OCI-LY1 (cell line): ENCODE data around the gene TTC6.

Source experiments
- H2AFZ ChIP-seq: fragments of 200-600 bp; sonication (generic), shearing (Covaris generic); 2 replicates; pipeline ENCODE4 v1.6.0; 2014; ENCODE audit warnings: antibody characterized with exemption, mild to moderate bottlenecking, low read length
- H3F3A ChIP-seq: fragments of 200-600 bp; sonication (generic), shearing (Covaris generic); 2 replicates; pipeline ENCODE4 v1.6.0; 2014; ENCODE audit warnings: mild to moderate bottlenecking, antibody characterized with exemption, low read length, moderate library complexity; ENCODE audit not compliant: insufficient read depth
- H3K27ac ChIP-seq: fragments of 200-600 bp; sonication (generic); 2 replicates; pipeline ENCODE4 v1.5.1; 2014; ENCODE audit warnings: low read length, mixed run types, mild to moderate bottlenecking, low read depth; ENCODE audit not compliant: poor library complexity, severe bottlenecking
- H3K27me3 ChIP-seq: fragments of 200-600 bp; sonication (generic); 2 replicates; pipeline ENCODE4 v1.6.0; 2014; ENCODE audit warnings: antibody characterized with exemption, mild to moderate bottlenecking, low read length, moderate library complexity; ENCODE audit not compliant: insufficient read depth
- H3K36me3 ChIP-seq: fragments of 200-600 bp; sonication (generic); 2 replicates; pipeline ENCODE4 v1.6.1; 2014; ENCODE audit warnings: mild to moderate bottlenecking, antibody characterized with exemption, low read length, moderate library complexity, mixed read lengths; ENCODE audit not compliant: insufficient read depth
- H3K4me1 ChIP-seq: fragments of 200-600 bp; sonication (generic); 2 replicates; pipeline ENCODE4 v1.5.1; 2014; ENCODE audit warnings: mild to moderate bottlenecking, low read length, moderate library complexity; ENCODE audit not compliant: insufficient read depth, severe bottlenecking
- H3K4me2 ChIP-seq: fragments of 200-600 bp; sonication (generic), shearing (Covaris generic); 2 replicates; pipeline ENCODE4 v1.6.1; 2014; ENCODE audit warnings: low read length
- H3K4me3 ChIP-seq: fragments of 200-600 bp; sonication (generic); 2 replicates; pipeline ENCODE4 v1.5.1; 2014; ENCODE audit warnings: low read length, low read depth, mild to moderate bottlenecking, mixed read lengths; ENCODE audit not compliant: poor library complexity, severe bottlenecking
- H3K79me2 ChIP-seq: fragments of 200-600 bp; shearing (Covaris generic); 2 replicates; pipeline ENCODE4 v1.6.1; 2016; ENCODE audit warnings: mixed run types, low read length, mixed read lengths; ENCODE audit not compliant: insufficient read depth
- H3K9ac ChIP-seq: fragments of 200-600 bp; sonication (generic), shearing (Covaris generic); 2 replicates; pipeline ENCODE4 v1.6.1; 2014; ENCODE audit warnings: mild to moderate bottlenecking, low read length, mixed read lengths
- H3K9me2 ChIP-seq: fragments of 200-600 bp; sonication (generic), shearing (Covaris generic); 2 replicates; pipeline ENCODE4 v1.6.1; 2014; ENCODE audit warnings: low read depth, mild to moderate bottlenecking, low read length, mixed read lengths
- H3K9me3 ChIP-seq: fragments of 200-600 bp; shearing (Covaris generic); 2 replicates; pipeline ENCODE4 v1.6.1; 2014; ENCODE audit warnings: low read length, mixed read lengths
- H4K20me1 ChIP-seq: fragments of 200-600 bp; sonication (generic), shearing (Covaris generic); 2 replicates; pipeline ENCODE4 v1.6.0; 2016; ENCODE audit warnings: mild to moderate bottlenecking, low read length; ENCODE audit not compliant: insufficient read depth
- EZH2 ChIP-seq: fragments of 200-600 bp; sonication (generic), shearing (Covaris generic); IDR thresholded peaks from 2 replicates; pipeline ENCODE4 v1.8.0; 2017; ENCODE audit warnings: borderline replicate concordance, mixed run types, mild to moderate bottlenecking, antibody characterized with exemption, low read length, moderate library complexity, mixed read lengths
- TF ChIP-seq, protein P1 (sequence below): fragments of 200-600 bp; sonication (generic), shearing (Covaris generic); IDR thresholded peaks from 2 replicates; pipeline ENCODE4 v1.5.1; 2017; ENCODE audit warnings: mild to moderate bottlenecking, antibody characterized with exemption, low read length, moderate library complexity, mixed read lengths

TTC6 gene

GRCh38 chr14:37623426-37623951 lies 28.1 kb downstream of the TTC6 start:
- no peak overlapping the region for H3K4me3 ChIP-seq
- H3K36me3 ChIP-seq = no peaks in the 10 kb centered on the region
- no peaks in the 10 kb centered on the region for H3K79me2 ChIP-seq
- H3K9ac ChIP-seq = no peak overlapping the region
- H3K27ac ChIP-seq = no peak overlapping the region
- TF ChIP-seq, protein P1, sequence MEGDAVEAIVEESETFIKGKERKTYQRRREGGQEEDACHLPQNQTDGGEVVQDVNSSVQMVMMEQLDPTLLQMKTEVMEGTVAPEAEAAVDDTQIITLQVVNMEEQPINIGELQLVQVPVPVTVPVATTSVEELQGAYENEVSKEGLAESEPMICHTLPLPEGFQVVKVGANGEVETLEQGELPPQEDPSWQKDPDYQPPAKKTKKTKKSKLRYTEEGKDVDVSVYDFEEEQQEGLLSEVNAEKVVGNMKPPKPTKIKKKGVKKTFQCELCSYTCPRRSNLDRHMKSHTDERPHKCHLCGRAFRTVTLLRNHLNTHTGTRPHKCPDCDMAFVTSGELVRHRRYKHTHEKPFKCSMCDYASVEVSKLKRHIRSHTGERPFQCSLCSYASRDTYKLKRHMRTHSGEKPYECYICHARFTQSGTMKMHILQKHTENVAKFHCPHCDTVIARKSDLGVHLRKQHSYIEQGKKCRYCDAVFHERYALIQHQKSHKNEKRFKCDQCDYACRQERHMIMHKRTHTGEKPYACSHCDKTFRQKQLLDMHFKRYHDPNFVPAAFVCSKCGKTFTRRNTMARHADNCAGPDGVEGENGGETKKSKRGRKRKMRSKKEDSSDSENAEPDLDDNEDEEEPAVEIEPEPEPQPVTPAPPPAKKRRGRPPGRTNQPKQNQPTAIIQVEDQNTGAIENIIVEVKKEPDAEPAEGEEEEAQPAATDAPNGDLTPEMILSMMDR = no peak
- TF ChIP-seq EZH2 = no peak
- no peaks in the 10 kb centered on the region for H3K9me2 ChIP-seq
- H3K4me1 ChIP-seq = no peaks in the 10 kb centered on the region
- H3K9me3 ChIP-seq = no peaks in the 10 kb centered on the region
- no peaks in the 10 kb centered on the region for H3F3A ChIP-seq
- no peaks in the 10 kb centered on the region for H4K20me1 ChIP-seq
- H3K27me3 ChIP-seq = no peaks in the 10 kb centered on the region
- no peak overlapping the region for H3K4me2 ChIP-seq
- no peak overlapping the region for H2AFZ ChIP-seq

GRCh38 chr14:37623971-37624370 lies 28.5 kb downstream of the TTC6 start:
- TF ChIP-seq, protein P1 = no peak
- TF ChIP-seq EZH2 = no peak
- H3K36me3 ChIP-seq = no peaks in the 10 kb centered on the region
- no peaks in the 10 kb centered on the region for H3K27me3 ChIP-seq
- no peaks in the 10 kb centered on the region for H3K9me2 ChIP-seq
- no peak overlapping the region for H3K4me2 ChIP-seq
- no peaks in the 10 kb centered on the region for H3F3A ChIP-seq
- no peaks in the 10 kb centered on the region for H4K20me1 ChIP-seq
- no peak overlapping the region for H2AFZ ChIP-seq
- H3K4me3 ChIP-seq = no peak overlapping the region
- no peak overlapping the region for H3K9ac ChIP-seq
- no peaks in the 10 kb centered on the region for H3K9me3 ChIP-seq
- H3K79me2 ChIP-seq = no peaks in the 10 kb centered on the region
- H3K4me1 ChIP-seq = no peaks in the 10 kb centered on the region
- H3K27ac ChIP-seq = no peak overlapping the region

DNA sequence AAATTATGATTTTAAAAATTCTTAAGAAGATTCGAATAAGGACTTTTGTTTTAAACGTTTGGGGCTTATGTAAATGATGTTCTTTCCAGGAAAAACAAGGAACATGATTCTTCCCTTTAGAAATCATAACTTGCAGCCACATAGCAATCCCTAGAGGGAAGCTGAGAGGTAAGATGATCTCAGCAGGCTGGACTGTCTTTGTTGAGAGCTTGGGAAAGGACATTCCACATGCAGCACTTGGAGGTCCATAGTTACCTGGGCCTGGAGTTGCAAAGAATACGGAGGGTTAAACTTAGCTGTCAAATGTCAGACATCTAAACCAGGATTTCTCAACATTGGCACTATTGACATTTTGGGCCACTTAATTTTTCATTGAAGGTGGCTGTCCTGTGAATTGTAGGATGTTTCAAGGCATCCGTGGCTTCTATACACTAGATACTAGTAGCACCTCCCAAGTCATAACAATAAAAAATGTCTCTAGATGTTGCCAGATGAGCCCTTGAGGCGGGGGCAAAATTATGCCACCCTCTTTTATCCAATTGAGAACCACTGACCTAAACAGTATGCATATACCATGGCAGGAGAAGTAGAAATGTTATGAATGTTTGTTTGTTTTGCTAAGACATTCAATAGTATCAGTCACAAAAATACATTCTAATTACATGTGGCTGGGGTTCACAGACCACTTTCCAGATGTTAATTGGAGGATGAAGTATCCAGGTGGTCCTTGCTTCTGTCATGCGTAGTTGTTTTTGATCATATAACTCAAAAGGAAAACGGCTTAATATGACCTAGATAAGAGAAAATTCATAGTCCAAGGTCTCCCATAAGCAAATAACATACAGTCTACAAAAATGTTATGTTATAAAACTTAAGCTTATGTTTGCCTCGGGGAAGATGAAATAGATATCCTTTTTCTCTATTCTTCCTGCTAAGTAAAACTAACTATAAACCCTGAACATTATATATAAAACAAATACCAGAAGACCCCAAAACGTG lies 30.5 kb downstream of the TTC6 start:
- no peak overlapping the region for H2AFZ ChIP-seq
- H3K4me3 ChIP-seq = no peak overlapping the region
- no peak overlapping the region for H3K27ac ChIP-seq
- H3K4me2 ChIP-seq = no peak overlapping the region
- no peaks in the 10 kb centered on the region for H3K4me1 ChIP-seq
- H3K9ac ChIP-seq = no peak overlapping the region
- H3K36me3 ChIP-seq = no peaks in the 10 kb centered on the region
- H3K9me2 ChIP-seq = no peaks in the 10 kb centered on the region
- no peaks in the 10 kb centered on the region for H3F3A ChIP-seq
- no peaks in the 10 kb centered on the region for H3K79me2 ChIP-seq
- no peaks in the 10 kb centered on the region for H3K27me3 ChIP-seq
- H4K20me1 ChIP-seq = no peaks in the 10 kb centered on the region
- no peaks in the 10 kb centered on the region for H3K9me3 ChIP-seq
- TF ChIP-seq, protein P1 = no peak
- TF ChIP-seq EZH2 = no peak
